H1 (cell line): ENCODE results near the gene STAT3. TPM values are rescaled to one million over a fixed set of nuclear protein-coding genes. Genes with fewer than 3 reads are reported as not detected.

Experiments used
- KDM5A ChIP-seq: fragments of 200-600 bp; IDR thresholded peaks from 2 replicates; pipeline ENCODE4 v1.7.1; 2012; ENCODE audit warnings: mild to moderate bottlenecking, low read length, inconsistent platforms, mixed read lengths
- SIRT6 ChIP-seq: IDR thresholded peaks from one replicate; pipeline ENCODE4 v1.7.1; 2012; ENCODE audit warnings: low read length, inconsistent platforms
- SP1 ChIP-seq: IDR thresholded peaks from 2 replicates; pipeline ENCODE4 v1.6.1; 2011; ENCODE audit warnings: low read depth, low read length
- TAF1 ChIP-seq: IDR thresholded peaks from 2 replicates; pipeline ENCODE4 v1.6.1; 2011; ENCODE audit warnings: mild to moderate bottlenecking, low read depth, low read length
- polyA plus RNA-seq, 7 experiments: library from polyadenylated mRNA; depleted of rRNA in 3 of 7; stranded (reverse) in 5 of 7; unstranded in 2 of 7; fragments of >200 nt in 5 of 7; fragments of 200-250 nt in 2 of 7; gene quantifications; 1 replicate in 5 of 7; 2 replicates in 1 of 7; 4 replicates in 1 of 7; pipeline versions ENCODE4 v1.2.1 to v1.2.3, GENCODE V29; 2011 to 2013; ENCODE audit warnings: missing spikeins in 2 of 7, mixed read lengths in 2 of 7
- total RNA-seq: library from RNA; stranded (reverse); fragmentation: NEBNext Ultra II Directional; extraction: Animal tissue kit (Norgen Biotek cat#: 25700); gene quantifications from 2 replicates; pipeline ENCODE4 v1.2.1, GENCODE V29; 2021

STAT3 gene
- total and polyA plus RNA-seq, 2 of the 8 experiments (the other 6 are each of a cell fraction or from before 2014, with no cell fraction given) = 38.4 to 94.1 TPM

- TF ChIP-seq TAF1 (no peak), KDM5A (no peak), SIRT6 (no peak), SP1 (no peak)
- TF ChIP-seq, all 59 proteins: peak for 0
Measured at GRCh38 chr17:42411361-42411760, 23.1 kb upstream of the STAT3 start (continued).
